Esophagus mucosa (tissue), 1 donor: ENCODE measurements around the gene COL4A2. TPM values are rescaled to one million over a fixed set of nuclear protein-coding genes. Genes with fewer than 3 reads are reported as not detected.

Source experiments
- ATAC-seq: fragments of 200-7000 bp; cut with Tn5 transposase; one replicate; pipeline ENCODE4 v1.9.1; 2020
- total RNA-seq: library from RNA; stranded (reverse); gene quantifications from one replicate; pipeline ENCODE4 v1.2.4, GENCODE V29; 2023
- donor health status: DM: yes; HTN: yes; CAD: no.

The COL4A2 gene
- total RNA-seq, 1 donor from 2014 or later: 30.8 TPM

DNA sequence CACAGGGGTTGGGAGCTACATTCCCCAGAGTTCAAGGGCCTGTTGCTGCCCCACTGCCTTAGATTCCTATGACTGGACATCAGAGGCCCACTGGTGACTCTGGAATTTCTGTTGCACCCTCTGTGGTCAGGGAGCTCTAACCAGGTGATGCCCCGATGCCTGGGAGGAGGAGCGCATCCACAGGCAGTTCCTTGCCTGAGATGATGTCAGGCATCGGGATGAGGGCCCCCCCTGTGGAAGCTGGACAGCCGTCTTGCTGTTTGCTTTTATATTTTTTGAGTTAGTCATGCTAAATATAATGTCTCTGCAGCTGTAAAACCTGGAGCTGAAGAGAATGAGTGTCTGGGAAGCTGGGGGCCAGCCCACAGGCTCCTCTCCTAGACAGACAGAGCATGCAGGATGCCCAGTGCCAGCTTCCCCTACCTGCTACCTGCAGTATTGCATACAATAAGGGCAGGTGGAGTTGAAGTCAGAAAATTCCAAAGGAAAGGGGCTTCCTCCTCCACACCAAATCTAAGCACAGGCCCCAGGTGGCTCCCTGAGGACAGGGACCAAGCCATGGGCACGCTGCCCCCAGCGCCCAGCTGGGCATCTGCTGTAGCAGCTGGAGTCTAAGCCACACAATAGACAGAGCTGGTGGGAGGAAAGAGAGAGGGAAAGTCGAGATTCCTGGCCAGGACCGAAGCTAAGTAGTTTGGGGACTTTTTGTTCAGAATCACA is 16.2 kb downstream of the COL4A2 start:
- no peak for ATAC-seq

- ATAC-seq: no peak
Observed at GRCh38 chr13:110324026-110324749, 17.1 kb downstream of the COL4A2 start.

DNA sequence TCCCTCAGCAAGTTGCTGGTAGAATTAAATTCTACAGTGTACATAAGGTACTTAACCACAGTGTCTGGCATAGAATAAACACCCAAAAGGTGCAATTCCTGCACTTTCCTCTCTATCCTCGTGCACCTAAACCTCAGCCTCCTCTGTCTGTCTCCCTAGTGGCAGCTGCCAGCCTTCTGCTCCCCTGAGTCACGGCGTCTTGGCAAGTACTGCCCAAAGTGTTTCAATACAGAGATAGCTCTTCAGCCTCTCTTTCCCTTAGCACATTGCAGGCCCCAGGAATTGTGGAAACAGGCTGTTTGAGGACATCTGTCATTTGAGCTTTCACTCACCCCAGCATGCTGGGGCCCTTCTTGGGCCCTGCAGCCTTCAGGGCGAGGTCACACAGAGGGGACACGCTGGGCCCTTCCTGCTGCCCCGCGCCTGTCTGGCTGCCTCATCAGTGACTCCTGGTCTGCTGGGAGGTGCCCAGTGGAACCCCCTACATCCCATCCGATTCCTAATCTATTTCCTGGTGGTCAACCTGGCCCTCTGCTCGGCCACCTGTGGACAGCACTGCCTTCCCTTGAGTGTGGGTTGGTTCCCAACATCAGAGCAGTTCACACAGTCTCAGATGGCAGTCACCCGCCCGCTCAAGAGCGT is 19.3 kb downstream of the COL4A2 start:
- no peak for ATAC-seq

DNA sequence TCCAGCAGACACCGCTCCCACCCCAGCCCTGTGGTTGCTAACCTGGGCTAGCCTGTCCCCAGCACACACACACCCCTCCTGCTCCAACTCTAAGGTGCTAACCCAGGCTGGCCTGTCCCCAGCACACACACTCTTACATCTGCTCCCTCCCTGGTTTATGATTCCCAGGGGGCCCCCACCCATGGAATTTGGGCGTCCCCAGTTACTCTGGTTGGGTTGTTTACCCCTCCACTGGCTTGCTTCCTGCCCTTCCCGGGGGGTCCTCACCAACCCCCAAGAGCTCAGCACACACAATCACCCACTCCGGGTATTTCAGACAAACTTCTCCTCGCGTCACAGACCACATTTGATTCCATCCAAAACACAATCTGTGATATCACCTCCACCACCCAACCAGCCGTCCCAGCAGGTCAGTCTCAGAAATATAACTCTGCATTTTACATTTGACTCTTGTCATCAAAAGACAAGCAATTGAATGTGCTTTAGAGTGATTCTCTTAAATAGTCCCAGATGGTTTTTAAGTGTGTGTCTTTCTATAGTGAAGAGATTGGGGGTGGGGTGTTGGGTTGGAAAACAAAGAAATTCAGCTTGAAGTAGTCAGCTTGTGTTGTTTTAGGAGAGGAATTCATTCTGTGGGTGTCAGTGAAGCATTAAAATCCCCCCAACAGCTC is 20.1 kb downstream of the COL4A2 start:
- ATAC-seq: no peak

DNA sequence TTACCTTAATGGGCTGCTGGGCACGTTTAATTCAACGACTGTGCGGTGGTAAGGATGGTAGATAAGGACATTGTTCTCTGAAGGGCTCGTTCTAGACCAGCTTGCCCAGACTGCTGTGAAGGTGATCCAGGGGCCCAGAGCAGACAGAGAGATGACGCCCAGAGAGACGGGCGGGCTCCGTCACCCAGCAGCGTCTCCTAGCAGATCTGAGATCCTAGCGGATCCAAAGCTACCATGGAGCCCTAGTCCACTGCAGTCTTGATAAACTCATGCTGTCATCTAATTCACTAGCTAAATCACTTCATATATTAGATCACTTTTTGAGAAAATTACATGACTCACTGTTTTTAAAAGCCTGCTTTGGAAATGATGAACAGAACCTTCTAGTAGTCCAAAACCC is 21.5 kb downstream of the COL4A2 start:
- no peak for ATAC-seq

GRCh38 chr13:110329258-110329657 is 22.2 kb downstream of the COL4A2 start:
- ATAC-seq: no peak

DNA sequence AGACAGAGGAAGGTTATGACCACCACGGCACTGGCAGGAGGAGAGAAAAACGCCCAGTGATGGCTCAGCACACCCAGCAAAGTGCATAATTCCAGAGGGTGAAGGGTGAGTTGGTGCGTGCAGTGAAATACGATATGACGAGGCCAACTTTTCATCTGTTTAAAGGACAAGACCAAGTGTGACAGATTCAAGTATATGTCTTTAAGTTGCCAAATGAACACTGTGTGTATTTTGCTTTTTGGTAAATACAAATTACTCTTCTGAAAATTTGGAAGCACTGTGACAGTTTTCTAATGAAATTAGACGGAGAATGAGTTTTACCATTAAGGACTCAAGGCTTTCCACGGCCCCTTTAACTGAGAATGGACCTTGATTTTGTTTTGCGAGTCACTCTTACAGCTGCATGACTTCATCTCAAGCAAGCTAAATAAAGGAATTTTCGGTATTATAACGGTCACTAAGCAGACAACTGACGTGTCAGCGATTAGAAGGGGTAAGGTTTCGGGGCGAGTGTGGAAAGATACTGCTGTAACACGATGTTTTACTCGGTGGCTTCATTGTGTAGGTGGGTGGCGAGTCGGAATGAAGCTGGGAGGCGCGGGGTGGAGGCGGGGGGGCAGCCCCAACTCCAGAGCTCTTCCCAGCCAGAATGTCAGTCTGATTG is 22.8 kb downstream of the COL4A2 start:
- no peak for ATAC-seq

GRCh38 chr13:110330491-110331011 is 23.5 kb downstream of the COL4A2 start:
- ATAC-seq: no peak

DNA sequence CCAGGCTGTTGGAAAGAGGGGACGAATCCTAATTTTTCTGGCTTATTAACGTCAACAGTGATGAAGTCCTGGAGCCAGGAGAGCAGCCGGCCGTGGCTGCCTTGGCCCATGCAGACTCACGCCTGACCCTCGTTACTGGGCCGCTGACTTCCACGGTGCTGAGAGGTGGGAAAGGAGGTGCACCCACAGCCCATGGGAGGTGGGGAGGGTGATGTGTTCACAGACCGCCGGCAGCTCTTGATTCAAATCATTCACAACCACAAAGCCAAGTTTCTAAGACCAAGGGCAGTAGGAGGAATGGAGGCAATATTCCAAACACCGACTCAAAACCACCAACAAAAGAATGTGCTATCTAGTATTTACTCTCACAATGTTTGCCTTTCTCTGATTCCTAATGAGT is 24.3 kb downstream of the COL4A2 start:
- no peak for ATAC-seq

GRCh38 chr13:110332750-110333149 is 25.7 kb downstream of the COL4A2 start:
- ATAC-seq: no peak

- ATAC-seq: no peak
Observed at GRCh38 chr13:110333837-110334236, 26.8 kb downstream of the COL4A2 start.

DNA sequence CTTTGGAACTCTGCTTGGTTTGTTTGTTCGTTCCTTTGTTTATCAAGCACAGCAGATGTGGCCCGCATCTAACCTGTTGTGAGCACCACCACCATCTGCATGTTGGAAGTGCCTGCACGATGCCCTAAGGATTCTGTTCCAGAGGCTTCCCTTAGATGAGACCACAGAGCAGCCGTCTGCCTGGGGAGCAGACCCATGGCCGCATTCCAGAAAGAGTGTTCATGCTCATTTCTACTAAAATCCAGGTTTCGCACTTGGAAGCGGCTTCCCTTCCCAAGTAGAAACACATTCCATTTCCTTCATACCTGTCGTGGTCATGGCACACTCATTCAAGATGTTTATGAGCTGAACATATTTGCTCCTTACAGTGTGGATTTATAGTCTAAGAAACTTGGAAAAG is 27.2 kb downstream of the COL4A2 start:
- ATAC-seq: no peak

DNA sequence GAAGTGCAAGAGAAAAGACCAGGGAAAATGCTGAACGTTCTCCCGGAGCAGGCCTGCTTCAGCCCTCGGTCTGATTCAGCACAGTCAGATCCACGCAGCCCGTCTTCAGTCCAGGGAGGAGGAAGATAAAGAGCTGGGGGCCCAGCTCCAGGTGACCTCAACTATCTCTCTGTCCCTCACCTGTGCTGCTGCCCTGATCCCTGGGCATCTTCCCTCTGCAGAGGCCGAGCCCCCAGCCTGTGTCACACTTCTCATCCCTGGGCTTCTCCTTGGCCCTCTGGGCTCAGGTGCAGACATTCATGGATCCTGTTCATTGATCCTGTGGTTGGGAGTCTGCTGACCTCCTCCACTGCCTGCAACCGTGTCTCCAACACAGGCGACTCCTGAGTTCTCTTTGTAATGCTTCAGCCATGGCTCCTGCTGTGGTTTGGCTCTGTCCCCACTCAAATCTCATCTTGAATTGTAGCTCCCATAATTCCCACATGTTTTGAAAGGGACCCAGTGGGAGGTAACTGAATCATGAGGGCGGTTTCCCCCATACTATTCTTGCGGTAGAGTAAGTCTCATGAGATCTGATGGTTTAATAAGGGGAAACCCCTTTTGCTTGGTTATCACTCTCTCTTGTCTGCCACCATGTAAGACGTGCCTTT is 27.9 kb downstream of the COL4A2 start:
- no peak for ATAC-seq

DNA sequence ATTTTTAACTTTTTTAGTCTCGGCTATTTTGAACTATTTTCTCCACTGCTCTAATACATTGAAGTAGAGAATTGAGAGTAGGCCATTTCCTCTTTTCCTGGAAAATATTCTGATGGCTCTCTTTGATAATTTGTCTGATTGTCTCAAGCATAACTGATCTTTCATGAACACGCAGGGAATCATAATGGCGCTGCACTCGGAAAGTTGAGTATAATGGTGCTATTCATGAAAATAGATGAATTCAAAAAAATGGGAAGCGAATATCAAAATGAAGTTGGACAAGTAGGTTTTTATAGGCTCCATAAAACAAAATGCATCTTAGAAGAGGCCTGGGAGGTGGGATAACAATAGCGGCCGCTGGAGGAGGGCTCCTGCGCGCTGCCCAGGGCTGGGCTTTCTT is 29.0 kb downstream of the COL4A2 start:
- no peak for ATAC-seq

- ATAC-seq: no peak
Observed at GRCh38 chr13:110336681-110337080, 29.6 kb downstream of the COL4A2 start.

GRCh38 chr13:110337247-110337646 is 30.2 kb downstream of the COL4A2 start:
- no peak for ATAC-seq

DNA sequence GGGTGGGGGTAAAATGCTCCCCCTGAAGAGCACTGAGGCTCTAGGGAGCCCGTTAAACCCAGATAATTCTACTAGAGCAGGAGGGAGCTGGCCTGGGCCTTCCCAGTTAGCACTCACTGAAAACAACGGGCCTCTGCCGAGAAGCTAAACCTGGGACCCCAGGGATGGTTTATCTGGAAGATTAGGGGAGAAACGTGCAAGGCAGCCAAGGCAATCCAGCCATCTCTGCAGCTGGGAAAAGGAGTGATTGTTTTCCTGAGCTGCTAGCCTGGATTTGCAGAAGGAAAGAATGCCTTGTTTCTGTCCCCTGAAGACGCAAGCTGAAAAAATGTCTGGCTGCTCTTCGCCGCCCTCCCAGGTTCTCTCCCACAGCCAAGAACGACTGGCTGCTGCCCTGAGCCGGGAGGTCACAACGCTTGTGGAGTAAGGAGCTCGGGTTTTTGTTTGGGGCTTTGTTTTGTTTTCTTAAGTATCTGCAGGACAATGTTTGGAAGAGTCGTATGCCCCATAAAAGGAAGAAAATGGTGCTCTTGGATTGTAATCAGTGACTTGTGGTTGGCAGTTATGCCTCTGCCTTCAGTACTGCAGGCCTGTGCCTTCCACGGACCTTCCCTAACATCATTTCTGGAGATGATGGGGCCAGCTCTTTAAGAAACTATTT is 31.5 kb downstream of the COL4A2 start:
- ATAC-seq: no peak

DNA sequence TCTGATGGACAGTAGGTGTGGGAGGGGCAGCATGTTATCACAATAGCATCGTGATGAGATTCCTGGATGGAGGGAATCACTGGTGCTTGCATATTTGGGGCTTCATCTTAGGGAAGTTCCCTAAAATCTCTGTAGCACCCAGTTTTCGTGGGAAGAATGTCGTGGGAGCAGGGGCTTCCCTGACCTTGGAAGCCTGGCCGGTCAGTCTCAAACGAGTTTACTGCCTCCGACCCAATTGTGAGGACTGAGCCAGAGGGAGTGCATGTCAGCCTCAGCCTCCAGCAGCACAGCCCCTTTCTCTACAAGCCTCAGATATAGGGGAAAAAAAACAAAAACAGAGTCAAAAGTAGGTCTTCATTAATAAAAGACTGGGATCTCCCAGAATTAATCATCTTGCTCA is 32.2 kb downstream of the COL4A2 start:
- no peak for ATAC-seq

DNA sequence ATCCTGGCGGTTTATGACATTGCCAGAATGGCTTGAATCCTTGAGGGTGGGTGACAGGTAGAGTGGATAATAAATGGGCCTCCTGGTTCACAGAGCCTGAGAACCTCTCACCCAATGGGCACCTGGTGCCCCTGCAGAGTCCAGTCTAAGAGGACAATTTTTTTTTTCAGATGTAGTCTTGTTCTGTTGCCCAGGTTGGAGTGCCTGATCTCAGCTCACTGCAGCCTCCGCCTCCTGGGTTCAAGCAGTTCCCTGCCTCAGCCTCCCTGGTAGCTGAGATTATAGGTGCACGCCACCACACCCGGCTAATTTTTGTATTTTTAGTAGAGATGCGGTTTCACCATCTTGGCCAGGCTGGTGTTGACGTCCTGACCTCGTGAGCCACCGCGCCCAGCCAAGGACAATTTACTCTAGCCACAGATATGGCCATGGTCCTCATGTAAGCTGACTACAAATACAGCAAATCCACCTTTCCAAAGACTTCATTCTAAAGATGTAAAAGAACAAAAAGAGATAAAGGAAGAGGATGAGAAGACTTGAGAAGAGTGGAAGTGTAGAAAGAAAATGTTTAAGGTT is 33.0 kb downstream of the COL4A2 start:
- no peak for ATAC-seq

GRCh38 chr13:110340812-110341444 is 33.8 kb downstream of the COL4A2 start:
- ATAC-seq: peak; percentile 46
